ENCODE data around the gene OBSCN. TPM values are rescaled to one million over a fixed set of nuclear protein-coding genes. Genes with fewer than 3 reads are reported as not detected.
"Not testable (repeated sequence)": the region's sequence is repeated elsewhere in the genome, so short reads cannot be mapped to it uniquely, and the experiment has no call there.

OBSCN gene
- polyA plus RNA-seq, 6 donors from 2014 or later: 0.78 to 2.5 (median 1.5) TPM

DNA sequence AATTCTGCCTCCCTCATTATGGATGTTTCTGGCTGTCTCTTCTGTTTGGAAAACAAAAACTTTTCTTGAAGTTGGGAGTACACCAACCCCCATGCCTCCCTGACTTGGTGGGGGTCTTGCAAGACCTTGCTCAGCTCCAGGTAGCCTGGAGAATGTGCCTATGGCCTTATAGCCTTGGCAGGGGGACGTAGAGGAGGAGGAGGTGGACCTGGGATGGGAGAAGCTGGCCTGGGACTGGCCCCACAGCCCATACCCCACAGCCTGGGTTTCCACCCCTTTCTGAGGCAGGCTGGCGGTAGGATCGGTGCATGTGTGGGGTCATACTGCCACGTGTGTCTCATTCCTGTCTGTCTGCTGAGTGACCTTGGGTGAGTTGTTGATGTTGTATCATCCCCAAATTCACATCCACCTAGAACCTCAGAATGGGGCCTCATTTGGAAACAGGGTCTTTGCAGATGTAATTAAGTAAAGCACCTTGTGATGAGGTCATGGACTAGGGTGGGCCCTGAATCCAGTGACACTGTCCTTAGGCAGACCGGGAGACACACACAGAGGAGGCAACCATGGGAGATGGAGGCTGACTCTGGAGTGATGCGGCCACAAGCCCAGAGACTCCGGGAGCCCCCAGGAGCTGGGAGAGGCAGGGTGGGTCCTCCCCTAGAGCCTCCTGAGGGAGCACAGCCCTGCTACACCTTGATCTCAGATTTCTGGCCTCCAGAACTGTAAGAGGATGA, 18.5 kb downstream of the OBSCN start:
- Mint-ChIP-seq H3K27me3 (no peaks in the 10 kb centered on the region), H3K36me3 (peaks cover 21 to 36% of the 10 kb centered on the region in 2 donors), H3K9me3 (peaks cover 0 to 15% (median 2%) of the 10 kb centered on the region in 7 donors), H3K4me3 (peak overlapping the region in 1 of 8 donors; percentile 19), H3K4me1 (no peaks in the 10 kb centered on the region), H3K27ac (peak overlapping the region in 1 of 6 donors; percentile 52)
- ATAC-seq (ENCODE audit: low read depth in 2 of 2) (no peak), DNase-seq (no peak)

DNA sequence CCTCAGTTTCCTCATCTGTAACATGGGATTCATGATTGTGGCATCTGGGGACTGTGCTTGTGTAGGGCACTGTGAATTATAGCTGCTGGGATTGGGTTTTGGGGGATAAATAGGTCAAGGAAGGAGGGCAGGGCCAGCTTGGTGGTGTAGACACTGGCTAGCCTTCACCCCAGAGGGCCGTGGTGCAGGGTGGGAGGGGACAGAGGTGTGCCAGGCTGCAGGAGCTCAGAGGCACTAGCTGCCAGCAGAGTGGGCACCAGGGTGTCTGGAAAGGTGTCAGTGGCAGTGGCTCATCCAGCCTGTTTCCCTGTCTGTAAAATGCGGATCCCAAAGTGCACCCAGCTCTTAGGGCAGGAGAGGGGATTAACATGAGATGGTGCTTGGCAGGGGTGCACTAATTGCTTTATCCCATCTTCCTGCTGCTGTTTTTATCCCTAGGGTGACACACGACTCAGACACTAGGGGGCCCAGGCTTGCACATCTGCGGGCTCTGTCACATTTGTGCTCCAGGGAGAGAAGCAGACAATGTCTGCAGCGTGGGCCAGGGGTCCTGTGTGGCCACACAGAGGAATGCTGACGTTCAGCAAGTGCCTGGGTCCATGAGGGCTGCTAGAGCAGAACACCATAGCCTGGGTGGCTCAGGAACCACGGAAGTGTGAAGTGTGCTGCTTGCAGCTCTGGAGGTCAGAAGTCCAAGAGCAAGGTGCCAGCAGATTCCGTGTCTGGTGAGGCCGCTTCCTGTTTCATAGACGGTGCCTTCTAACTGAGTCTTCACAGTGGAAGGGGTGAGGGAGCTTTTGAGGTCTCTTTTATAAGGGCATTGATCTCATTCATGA, 19.3 kb downstream of the OBSCN start:
- Mint-ChIP-seq H3K4me3 (no peak overlapping the region), H3K4me1 (no peaks in the 10 kb centered on the region), H3K27me3 (no peaks in the 10 kb centered on the region), H3K36me3 (peaks cover 30 to 43% of the 10 kb centered on the region in 2 donors), H3K9me3 (peaks cover 0 to 15% (median 4%) of the 10 kb centered on the region in 7 donors), H3K27ac (no peak overlapping the region)
- ATAC-seq (ENCODE audit: low read depth in 2 of 2) (no peak), DNase-seq (no peak)

DNA sequence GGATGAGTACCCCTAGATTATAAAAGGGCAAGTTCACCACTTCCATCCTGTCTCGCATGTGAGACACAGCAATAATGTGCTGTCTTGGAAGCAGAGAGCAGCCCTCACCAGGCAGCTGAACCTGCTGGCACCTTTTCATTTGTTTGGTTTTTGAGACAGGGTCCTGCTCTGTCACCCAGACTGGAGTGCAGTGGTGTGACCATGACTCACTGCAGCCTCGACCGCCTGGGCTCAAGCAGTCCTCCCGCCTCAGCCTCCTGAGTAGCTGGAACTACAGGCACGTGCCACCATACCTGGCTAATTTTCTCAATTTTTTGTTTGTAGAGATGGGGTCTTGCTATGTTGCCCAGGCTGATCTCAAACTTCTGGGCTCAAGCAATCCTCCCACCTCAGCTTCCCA, 20.3 kb downstream of the OBSCN start:
- H3K4me3 Mint-ChIP-seq; DNase-seq; H3K27me3 Mint-ChIP-seq; ATAC-seq (ENCODE audit: low read depth in 2 of 2); H3K4me1 Mint-ChIP-seq: not testable (repeated sequence)
- peaks cover 36 to 46% of the 10 kb centered on the region in 2 donors for H3K36me3 Mint-ChIP-seq
- H3K9me3 Mint-ChIP-seq: peaks cover 0 to 20% (median 9%) of the 10 kb centered on the region in 7 donors
- H3K27ac Mint-ChIP-seq: peak overlapping the region in 1 of 6 donors; percentile 13

DNA sequence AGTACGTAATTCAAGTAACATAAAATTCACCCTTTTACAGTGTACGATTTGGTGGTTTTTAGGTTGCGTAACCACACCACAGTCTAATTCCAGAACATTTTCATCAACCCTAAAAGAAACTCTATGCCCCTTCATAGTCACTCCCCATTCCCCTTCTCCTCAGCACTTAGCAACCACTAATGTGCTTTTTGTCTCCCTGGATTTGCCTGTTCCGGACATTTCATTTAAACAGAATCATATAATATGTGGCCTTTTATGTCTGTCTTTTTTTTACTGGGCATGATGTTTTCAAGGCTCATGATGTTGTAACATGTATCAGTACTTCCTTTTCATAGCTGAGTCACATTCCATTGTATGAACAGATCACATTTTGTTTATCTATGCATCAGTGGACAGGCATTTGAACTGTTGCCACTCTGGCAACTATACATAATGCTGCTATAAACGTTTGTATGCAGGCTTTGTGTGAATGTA, 20.8 kb downstream of the OBSCN start:
- no peak overlapping the region for H3K4me3 Mint-ChIP-seq
- no peaks in the 10 kb centered on the region for H3K4me1 Mint-ChIP-seq
- no peaks in the 10 kb centered on the region for H3K27me3 Mint-ChIP-seq
- peak overlapping the region in 1 of 6 donors; percentile 13 for H3K27ac Mint-ChIP-seq
- ATAC-seq (ENCODE audit: low read depth in 2 of 2) (no peak), DNase-seq (no peak)
- H3K9me3 Mint-ChIP-seq: peaks cover 0 to 24% (median 12%) of the 10 kb centered on the region in 7 donors
- peaks cover 41 to 47% of the 10 kb centered on the region in 2 donors for H3K36me3 Mint-ChIP-seq

DNA sequence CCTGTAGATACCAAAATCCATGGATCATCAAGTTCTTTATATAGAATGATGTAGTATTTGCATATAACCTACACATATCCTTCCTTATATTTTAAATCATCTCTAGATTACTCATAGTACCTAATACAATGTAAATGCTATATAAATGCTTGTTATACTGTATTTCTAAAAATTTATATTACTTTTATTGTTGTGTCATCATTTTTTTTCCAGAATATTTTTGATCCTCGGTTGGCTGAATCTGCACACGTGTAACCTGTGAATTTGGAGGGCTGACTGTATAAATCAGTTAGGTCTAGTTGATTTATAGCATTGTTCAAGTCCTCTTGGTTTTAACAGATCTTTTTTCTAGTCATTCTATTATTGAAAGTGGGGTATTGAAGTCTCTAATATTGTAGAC, 23.3 kb downstream of the OBSCN start:
- no peaks in the 10 kb centered on the region for H3K4me1 Mint-ChIP-seq
- no peak overlapping the region for H3K4me3 Mint-ChIP-seq
- H3K36me3 Mint-ChIP-seq: peaks cover 49 to 53% of the 10 kb centered on the region in 2 donors
- ATAC-seq (ENCODE audit: low read depth in 2 of 2) (no peak), DNase-seq (no peak)
- H3K27me3 Mint-ChIP-seq: no peaks in the 10 kb centered on the region
- no peak overlapping the region for H3K27ac Mint-ChIP-seq
- H3K9me3 Mint-ChIP-seq: peaks cover 0 to 34% (median 16%) of the 10 kb centered on the region in 7 donors

DNA sequence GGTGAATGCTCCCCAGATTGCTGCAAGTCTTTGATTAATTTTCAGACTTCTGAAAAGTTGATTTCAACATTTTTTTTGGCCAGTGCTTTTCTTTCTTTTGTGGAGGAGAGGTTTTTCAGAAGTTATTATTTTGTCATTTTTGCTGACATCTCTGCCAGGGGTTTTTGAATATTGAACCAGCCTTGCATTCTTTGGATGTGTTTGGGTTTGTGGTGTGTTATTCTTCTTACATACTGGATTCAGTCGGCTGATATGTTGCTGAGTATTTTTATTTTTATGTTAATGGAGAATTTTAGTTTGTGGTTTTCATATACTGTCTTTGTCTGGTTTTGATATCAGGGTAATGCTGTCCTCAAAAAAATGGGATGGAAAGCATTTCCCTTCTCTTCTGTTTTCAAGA, 25.3 kb downstream of the OBSCN start:
- Mint-ChIP-seq H3K4me3 (no peak overlapping the region), H3K4me1 (no peaks in the 10 kb centered on the region), H3K9me3 (peaks cover 4 to 43% (median 20%) of the 10 kb centered on the region in 7 donors), H3K27me3 (no peaks in the 10 kb centered on the region), H3K36me3 (peaks cover 58 to 63% of the 10 kb centered on the region in 2 donors), H3K27ac (no peak overlapping the region)
- ATAC-seq (ENCODE audit: low read depth in 2 of 2) (no peak), DNase-seq (no peak)

DNA sequence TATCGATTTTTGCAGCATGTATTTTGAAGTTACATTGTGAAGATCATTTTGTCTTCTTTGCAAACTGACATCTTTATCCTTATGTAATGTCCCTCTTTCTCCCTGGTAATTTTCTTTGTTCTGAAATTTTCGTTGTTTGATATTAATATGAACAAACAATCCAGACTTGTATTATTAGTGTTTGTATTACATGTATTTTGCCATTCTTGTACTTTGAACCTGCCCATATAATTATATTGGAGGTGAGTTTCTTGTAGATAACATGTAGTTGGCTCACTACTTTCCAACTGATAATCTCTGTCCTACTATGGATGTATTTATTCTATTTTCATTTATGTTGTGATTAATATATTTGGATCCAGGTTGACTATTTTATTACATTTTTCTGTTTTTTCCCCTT, 27.1 kb downstream of the OBSCN start:
- DNase-seq: no peak
- Mint-ChIP-seq H3K4me3 (no peak overlapping the region), H3K27ac (no peak overlapping the region), H3K9me3 (peaks cover 7 to 43% (median 23%) of the 10 kb centered on the region in 7 donors), H3K36me3 (peaks cover 60 to 73% of the 10 kb centered on the region in 2 donors), H3K27me3 (no peaks in the 10 kb centered on the region), H3K4me1 (peaks cover 0 to 6% (median 0%) of the 10 kb centered on the region in 3 donors)
- no peak for ATAC-seq (ENCODE audit: low read depth in 2 of 2)

DNA sequence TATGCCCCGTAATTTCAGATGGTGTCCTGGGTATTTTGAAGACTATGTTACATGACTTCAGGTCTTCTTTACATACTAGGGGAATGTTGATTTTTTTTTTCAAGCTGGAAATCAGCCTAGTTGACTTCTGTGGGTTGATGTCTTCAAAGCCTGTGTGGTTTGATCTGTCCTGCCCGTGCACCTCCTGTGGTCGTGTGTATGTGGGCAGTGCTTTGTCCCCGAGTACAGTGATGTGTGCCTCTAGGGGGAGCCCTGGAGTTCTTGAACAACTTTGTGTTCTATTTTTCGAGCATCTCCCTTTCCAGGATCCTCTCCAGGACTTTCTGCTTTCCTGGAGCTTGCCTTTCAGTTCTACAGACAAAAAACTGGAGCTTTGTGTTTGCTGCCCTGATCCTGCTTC, 28.9 kb downstream of the OBSCN start:
- Mint-ChIP-seq H3K4me3 (no peak overlapping the region), H3K36me3 (peaks cover 63 to 88% of the 10 kb centered on the region in 2 donors), H3K27me3 (no peaks in the 10 kb centered on the region), H3K4me1 (peaks cover 0 to 10% (median 0%) of the 10 kb centered on the region in 3 donors), H3K27ac (peak overlapping the region in 1 of 6 donors; percentile 38), H3K9me3 (peaks cover 17 to 55% (median 37%) of the 10 kb centered on the region in 7 donors)
- no peak for DNase-seq
- ATAC-seq (ENCODE audit: low read depth in 2 of 2): no peak

DNA sequence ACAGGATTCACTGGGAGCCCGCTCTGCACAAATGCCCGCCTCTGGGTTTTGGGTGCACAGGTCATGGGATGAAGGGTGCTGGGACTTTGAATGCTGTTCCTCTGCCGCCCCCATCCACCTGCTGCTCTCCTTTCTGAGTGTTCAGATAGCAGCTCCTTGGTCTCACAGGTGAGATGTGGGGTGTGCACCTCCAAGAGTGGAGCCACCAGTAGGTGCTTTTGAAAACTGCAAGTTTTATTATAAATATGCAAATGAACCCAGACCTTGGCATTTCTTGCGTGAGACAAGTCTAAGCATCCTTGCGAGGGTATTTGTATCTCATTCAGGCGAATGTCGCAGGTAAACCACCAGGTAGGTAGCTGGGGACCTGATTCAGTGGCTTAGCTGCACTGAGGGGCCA, 30.2 kb downstream of the OBSCN start:
- H3K36me3 Mint-ChIP-seq: peaks cover 67 to 88% of the 10 kb centered on the region in 2 donors
- DNase-seq (no peak), ATAC-seq (ENCODE audit: low read depth in 2 of 2) (no peak)
- peaks cover 20 to 61% (median 48%) of the 10 kb centered on the region in 7 donors for H3K9me3 Mint-ChIP-seq
- H3K4me3 Mint-ChIP-seq: no peak overlapping the region
- peak overlapping the region in 1 of 6 donors; percentile 54 for H3K27ac Mint-ChIP-seq
- peaks cover 0 to 10% (median 0%) of the 10 kb centered on the region in 3 donors for H3K4me1 Mint-ChIP-seq
- no peaks in the 10 kb centered on the region for H3K27me3 Mint-ChIP-seq

DNA sequence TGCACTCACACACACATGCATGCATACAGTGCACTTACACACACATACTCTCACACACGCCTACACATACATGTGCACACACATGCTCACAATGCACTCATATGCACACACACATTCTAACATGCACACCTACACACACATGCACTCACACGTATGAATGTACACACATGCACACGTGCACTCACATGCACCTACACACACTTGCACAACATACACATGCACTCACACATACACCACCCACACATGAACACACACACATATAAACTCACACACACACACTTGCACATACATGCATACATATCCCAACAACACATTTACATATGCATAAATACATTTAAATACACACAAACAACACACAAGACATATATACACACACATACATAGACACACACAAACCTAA, 30.6 kb downstream of the OBSCN start:
- H3K4me3 Mint-ChIP-seq: no peak overlapping the region
- H3K9me3 Mint-ChIP-seq: peaks cover 20 to 61% (median 48%) of the 10 kb centered on the region in 7 donors
- ATAC-seq (ENCODE audit: low read depth in 2 of 2) (no peak), DNase-seq (no peak)
- H3K27me3 Mint-ChIP-seq: no peaks in the 10 kb centered on the region
- H3K36me3 Mint-ChIP-seq: peaks cover 65 to 88% of the 10 kb centered on the region in 2 donors
- H3K4me1 Mint-ChIP-seq: peaks cover 0 to 10% (median 0%) of the 10 kb centered on the region in 3 donors
- peak overlapping the region in 1 of 6 donors; percentile 54 for H3K27ac Mint-ChIP-seq

DNA sequence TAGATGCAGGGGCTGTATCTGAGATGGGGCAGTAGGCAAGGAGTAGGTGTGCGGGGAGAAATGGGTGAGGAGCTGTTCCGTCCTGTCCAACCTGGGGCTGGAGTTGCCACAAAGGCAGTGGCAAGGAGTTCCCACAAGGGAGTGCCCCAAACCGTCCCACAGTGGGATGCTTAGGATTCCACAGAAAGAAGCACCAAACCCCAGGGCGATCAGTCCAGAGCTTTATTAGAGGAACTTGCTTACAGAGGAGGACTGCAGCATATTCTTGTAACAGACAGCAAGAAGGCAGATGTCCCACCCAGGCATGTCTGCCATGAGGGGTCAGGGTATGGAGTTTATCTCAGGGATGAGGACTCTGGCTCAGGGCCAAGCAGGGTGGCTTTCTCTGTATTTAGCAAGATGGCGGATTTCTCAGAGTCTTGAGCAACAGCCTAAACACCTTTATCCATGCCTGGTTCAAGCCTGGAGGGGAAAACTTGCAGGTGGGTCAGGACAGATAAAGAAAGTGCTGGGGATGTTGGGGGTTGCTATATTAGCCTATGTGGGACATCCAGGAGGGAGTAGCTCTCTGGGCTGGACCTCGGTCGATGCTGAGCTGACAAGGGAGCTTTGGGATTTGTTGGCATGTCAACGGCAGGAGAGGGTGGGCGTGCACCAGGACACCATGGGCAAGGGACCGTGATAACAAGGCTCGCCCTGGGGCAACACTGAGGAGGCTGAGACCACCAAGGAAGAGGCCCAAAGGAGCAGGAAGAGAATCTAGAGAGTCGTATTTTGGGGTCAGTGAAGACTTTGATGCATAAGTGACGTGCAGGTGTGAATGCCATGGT, 32.8 kb downstream of the OBSCN start:
- peaks cover 0 to 10% (median 0%) of the 10 kb centered on the region in 3 donors for H3K4me1 Mint-ChIP-seq
- H3K27me3 Mint-ChIP-seq: no peaks in the 10 kb centered on the region
- no peak for DNase-seq
- no peak overlapping the region for H3K27ac Mint-ChIP-seq
- peaks cover 31 to 67% (median 53%) of the 10 kb centered on the region in 7 donors for H3K9me3 Mint-ChIP-seq
- H3K4me3 Mint-ChIP-seq: peak overlapping the region in 2 of 8 donors; percentile 35 to 72
- peaks cover 73 to 87% of the 10 kb centered on the region in 2 donors for H3K36me3 Mint-ChIP-seq
- ATAC-seq (ENCODE audit: low read depth in 2 of 2): no peak

DNA sequence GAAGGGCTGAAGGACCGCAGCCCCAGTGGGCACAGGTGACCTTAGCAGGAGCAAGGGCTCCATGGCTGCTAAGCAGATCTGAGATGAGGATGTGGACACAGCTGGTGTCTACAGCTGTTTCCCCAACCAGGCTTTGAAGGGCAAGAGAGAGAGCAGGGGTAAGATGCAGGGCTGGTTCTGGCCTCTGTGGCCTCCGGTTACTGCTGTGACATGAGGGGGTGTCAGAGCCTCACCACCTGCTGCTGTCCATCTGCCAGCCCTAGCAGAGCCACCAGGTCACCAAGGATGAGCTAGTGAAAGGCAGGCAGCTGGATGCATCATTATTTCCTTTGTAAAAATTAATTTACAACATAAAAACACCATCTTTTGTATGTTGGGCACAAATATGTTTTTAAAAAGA, 33.4 kb downstream of the OBSCN start:
- peak overlapping the region in 2 of 8 donors; percentile 35 to 72 for H3K4me3 Mint-ChIP-seq
- H3K36me3 Mint-ChIP-seq: peaks cover 73 to 88% of the 10 kb centered on the region in 2 donors
- no peaks in the 10 kb centered on the region for H3K27me3 Mint-ChIP-seq
- H3K27ac Mint-ChIP-seq: no peak overlapping the region
- DNase-seq: no peak
- peaks cover 31 to 69% (median 53%) of the 10 kb centered on the region in 7 donors for H3K9me3 Mint-ChIP-seq
- peaks cover 0 to 10% (median 0%) of the 10 kb centered on the region in 3 donors for H3K4me1 Mint-ChIP-seq
- ATAC-seq (ENCODE audit: low read depth in 2 of 2): no peak

DNA sequence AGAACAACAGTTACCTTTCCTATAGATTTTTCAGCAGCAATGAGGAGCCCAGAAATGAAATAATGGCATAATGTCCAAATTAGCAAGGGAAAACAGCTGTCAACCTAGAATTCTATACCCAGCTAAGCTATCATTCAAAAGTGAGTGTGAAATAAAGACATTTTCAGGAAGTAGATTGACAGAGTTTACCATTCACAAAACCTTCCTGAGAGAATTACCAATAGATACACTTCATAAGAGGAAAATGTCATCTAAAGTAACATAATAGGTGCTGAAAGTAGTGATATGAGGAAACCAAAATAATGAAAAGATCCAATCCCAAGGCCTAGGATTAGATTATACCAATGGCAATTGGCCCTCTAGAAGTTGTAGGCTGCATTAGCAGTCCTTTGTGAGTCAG, 34.6 kb downstream of the OBSCN start:
- Mint-ChIP-seq H3K27me3 (no peaks in the 10 kb centered on the region), H3K9me3 (peaks cover 27 to 67% (median 54%) of the 10 kb centered on the region in 7 donors), H3K27ac (no peak overlapping the region), H3K4me1 (peaks cover 0 to 10% (median 0%) of the 10 kb centered on the region in 3 donors), H3K4me3 (no peak overlapping the region), H3K36me3 (peaks cover 77 to 91% of the 10 kb centered on the region in 2 donors)
- DNase-seq: no peak
- ATAC-seq (ENCODE audit: low read depth in 2 of 2): no peak
